GM18858 (cell line): ENCODE measurements around the gene SLC25A13.

Experiments used
- ATAC-seq: cut with Tn5 transposase; IDR thresholded peaks from one replicate; pipeline ENCODE4 v1.9.1; 2021; ENCODE audit not compliant: unreplicated experiment

The SLC25A13 gene

GRCh38 chr7:96322847-96323461 is 1.1 kb upstream of the SLC25A13 start:
- ATAC-seq: no peak

GRCh38 chr7:96322373-96322695 is 436 bp upstream of the SLC25A13 start:
- ATAC-seq: no peak

- ATAC-seq: peak; percentile 29
Observed at GRCh38 chr7:96321031-96321657, 754 bp downstream of the SLC25A13 start.

GRCh38 chr7:96320442-96320841 is 1.5 kb downstream of the SLC25A13 start:
- ATAC-seq: peak; percentile 61

GRCh38 chr7:96319439-96319838 is 2.5 kb downstream of the SLC25A13 start:
- ATAC-seq: no peak

- no peak for ATAC-seq
Observed at GRCh38 chr7:96316949-96317348, 4.9 kb downstream of the SLC25A13 start.

- ATAC-seq: no peak
Observed at GRCh38 chr7:96315125-96315512, 6.8 kb downstream of the SLC25A13 start.

GRCh38 chr7:96314402-96315124 is 7.3 kb downstream of the SLC25A13 start:
- no peak for ATAC-seq

GRCh38 chr7:96313940-96314339 is 8.0 kb downstream of the SLC25A13 start:
- no peak for ATAC-seq

- no peak for ATAC-seq
Observed at GRCh38 chr7:96312502-96312901, 9.4 kb downstream of the SLC25A13 start.

- no peak for ATAC-seq
Observed at GRCh38 chr7:96311967-96312366, 9.9 kb downstream of the SLC25A13 start.

GRCh38 chr7:96310110-96310509 is 11.8 kb downstream of the SLC25A13 start:
- no peak for ATAC-seq

- no peak for ATAC-seq
Observed at GRCh38 chr7:96308950-96309263, 13.0 kb downstream of the SLC25A13 start.

- ATAC-seq: no peak
Observed at GRCh38 chr7:96308253-96308949, 13.5 kb downstream of the SLC25A13 start.

- no peak for ATAC-seq
Observed at GRCh38 chr7:96306385-96307125, 15.3 kb downstream of the SLC25A13 start.

GRCh38 chr7:96305915-96306314 is 16.0 kb downstream of the SLC25A13 start:
- ATAC-seq: no peak

GRCh38 chr7:96304573-96304972 is 17.3 kb downstream of the SLC25A13 start:
- no peak for ATAC-seq

- ATAC-seq: no peak
Observed at GRCh38 chr7:96303686-96304443, 18.0 kb downstream of the SLC25A13 start.

GRCh38 chr7:96303105-96303685 is 18.7 kb downstream of the SLC25A13 start:
- ATAC-seq: no peak

- ATAC-seq: no peak
Observed at GRCh38 chr7:96300986-96301385, 20.9 kb downstream of the SLC25A13 start.
